GM10847 (cell line): Measurements from ENCODE around the gene WNT10A.

Source experiments
- POLR2A ChIP-seq: IDR thresholded peaks from 2 replicates; pipeline ENCODE4 v1.6.1; 2011; ENCODE audit not compliant: insufficient read length; ENCODE audit errors: extremely low read depth

WNT10A gene

GRCh38 chr2:218880859-218881594 is 375 bp downstream of the WNT10A start:
- no peak for TF ChIP-seq POLR2A

- TF ChIP-seq POLR2A, result no peak
These were observed 1.2 kb downstream of the WNT10A start for GRCh38 chr2:218881744-218882460.

- no peak for TF ChIP-seq POLR2A
These were observed 1.8 kb downstream of the WNT10A start for GRCh38 chr2:218882461-218882816.

- TF ChIP-seq POLR2A, result no peak
These were observed 2.3 kb downstream of the WNT10A start for GRCh38 chr2:218882866-218883366.

GRCh38 chr2:218883491-218884490 is 3.1 kb downstream of the WNT10A start:
- TF ChIP-seq POLR2A, result peak; percentile 22

GRCh38 chr2:218884519-218884918 is 3.9 kb downstream of the WNT10A start:
- TF ChIP-seq POLR2A, result no peak

GRCh38 chr2:218885981-218886947 is 5.6 kb downstream of the WNT10A start:
- no peak for TF ChIP-seq POLR2A

GRCh38 chr2:218887079-218887478 is 6.4 kb downstream of the WNT10A start:
- TF ChIP-seq POLR2A, result no peak

- no peak for TF ChIP-seq POLR2A
These were observed 7.7 kb downstream of the WNT10A start for GRCh38 chr2:218888341-218888740.

GRCh38 chr2:218889937-218890336 is 9.3 kb downstream of the WNT10A start:
- no peak for TF ChIP-seq POLR2A

GRCh38 chr2:218890369-218890768 is 9.7 kb downstream of the WNT10A start:
- TF ChIP-seq POLR2A, result no peak

- TF ChIP-seq POLR2A, result no peak
These were observed 10.9 kb downstream of the WNT10A start for GRCh38 chr2:218891275-218892135.

- peak; percentile 30 for TF ChIP-seq POLR2A
These were observed 12.2 kb downstream of the WNT10A start for GRCh38 chr2:218892693-218893348.
